NCI-H1436 (cell line): Measurements from ENCODE around the gene HMX1.

Experiments used
- DNase-seq: peaks from one replicate; lab custom pipeline; 2025; lab: John Stamatoyannopoulos, UW

HMX1 gene

DNA sequence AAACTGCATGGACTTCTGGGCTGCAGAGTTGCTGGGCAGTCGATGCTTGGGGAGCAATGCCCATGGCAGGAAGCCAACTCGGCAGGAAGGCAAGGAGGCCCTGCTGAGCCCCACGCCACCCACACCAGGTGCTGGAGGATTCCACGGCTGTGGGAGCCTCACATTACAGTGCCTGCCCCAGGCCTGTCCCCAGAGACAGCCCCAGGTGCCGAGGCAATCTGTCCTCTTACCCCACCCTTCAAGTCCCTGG, 53.9 kb downstream of the HMX1 start:
- DNase-seq: no peak

- no peak for DNase-seq
These were observed 54.4 kb downstream of the HMX1 start for GRCh38 chr4:8817096-8817812.
